ENCODE data around the gene TMEM151B. TPM values are rescaled to one million over a fixed set of nuclear protein-coding genes. Genes with fewer than 3 reads are reported as not detected.

The TMEM151B gene
- total and polyA plus RNA-seq, 10 of the 15 experiments (the other 5 are each of a cell fraction or from before 2014, with no cell fraction given) = 0.01 to 0.19 (median 0.05) TPM; not detected in 6

GRCh38 chr6:44222486-44223318 is 47.5 kb upstream of the TMEM151B start (continued):
- TF ChIP-seq ZBTB40 (IDR thresholded peaks at IDR 0.05; ENCODE audit: borderline replicate concordance) = no peak
- TF ChIP-seq HDAC2 (IDR thresholded peaks at IDR 0.05) = no peak
- TF ChIP-seq NBN (IDR thresholded peaks at IDR 0.05) = peak; percentile 55; the same call in 1 of the 2 replicates
- TF ChIP-seq GATAD2B (conservative IDR thresholded peaks at IDR 0.05; ENCODE audit: low read depth) = 0 out of 2 replicates have a peak, but pooled peaks have one; percentile 31
- no peak for TF ChIP-seq ZNF687 (IDR thresholded peaks at IDR 0.05)
- no peak for TF ChIP-seq TBL1XR1 (IDR thresholded peaks at IDR 0.05; ENCODE audit: low read depth, low read length)
- no peak for TF ChIP-seq ZBTB4 (CRISPR knock-in tag; IDR thresholded peaks at IDR 0.05)
- no peak for TF ChIP-seq RCOR1 (conservative IDR thresholded peaks at IDR 0.05; ENCODE audit: low read depth, low read length)
- peak; percentile 40 to 47; a peak in 2 of 4 replicates for TF ChIP-seq IKZF2 (IDR thresholded peaks at IDR 0.05)
- no peak for TF ChIP-seq MYC (IDR thresholded peaks at IDR 0.05; ENCODE audit: insufficient read depth, insufficient read length, insufficient replicate concordance, low read length, severe bottlenecking)
- TF ChIP-seq USF2 (IDR thresholded peaks at IDR 0.05; ENCODE audit: borderline replicate concordance, low read depth, low read length) = no peak
- TF ChIP-seq ETV6 (conservative IDR thresholded peaks at IDR 0.05 in 1 of 2, IDR thresholded peaks at IDR 0.05 in 1 of 2; ENCODE audit: borderline replicate concordance in 1 of 2, low read depth in 1 of 2) = no peak
- TF ChIP-seq SP1 (IDR thresholded peaks at IDR 0.05; ENCODE audit: low read depth, low read length) = no peak
- no peak for TF ChIP-seq SREBF2 (IDR thresholded peaks at IDR 0.05; ENCODE audit: low read length)

Measured in GM12878 (cell line).